Measurements from ENCODE around the gene RSPH10B2.
"Not testable (repeated sequence)": the region's sequence is repeated elsewhere in the genome, so short reads cannot be mapped to it uniquely, and the experiment has no call there.

Gene RSPH10B2

DNA sequence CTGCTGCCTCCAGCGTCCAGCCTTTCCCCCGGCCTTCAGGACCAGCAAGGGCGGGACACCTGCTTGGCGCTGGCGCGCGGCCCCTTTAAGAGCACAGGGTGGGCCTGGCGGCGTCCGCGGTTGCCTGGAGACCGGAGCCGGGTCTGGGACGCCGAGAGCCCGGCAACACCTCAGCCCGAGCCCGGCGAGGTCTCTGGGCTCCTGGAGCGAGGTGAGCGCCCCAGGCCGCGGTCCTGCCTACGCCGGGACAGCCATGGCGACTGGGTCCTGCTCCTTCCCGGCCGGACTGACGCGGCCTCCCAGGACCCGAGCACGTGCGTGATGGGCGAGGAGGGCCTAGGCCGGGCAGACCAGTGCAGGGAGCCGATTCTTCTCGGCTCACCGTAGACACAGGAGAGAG, at the start of gene RSPH10B2:
Gene RSPH10B2 (plus strand): TSS at position 140 of the 400 bp plus-strand sequence. CDS start 3,575 bp downstream, outside the sequence.
- not testable (repeated sequence) for DNase-seq

DNA sequence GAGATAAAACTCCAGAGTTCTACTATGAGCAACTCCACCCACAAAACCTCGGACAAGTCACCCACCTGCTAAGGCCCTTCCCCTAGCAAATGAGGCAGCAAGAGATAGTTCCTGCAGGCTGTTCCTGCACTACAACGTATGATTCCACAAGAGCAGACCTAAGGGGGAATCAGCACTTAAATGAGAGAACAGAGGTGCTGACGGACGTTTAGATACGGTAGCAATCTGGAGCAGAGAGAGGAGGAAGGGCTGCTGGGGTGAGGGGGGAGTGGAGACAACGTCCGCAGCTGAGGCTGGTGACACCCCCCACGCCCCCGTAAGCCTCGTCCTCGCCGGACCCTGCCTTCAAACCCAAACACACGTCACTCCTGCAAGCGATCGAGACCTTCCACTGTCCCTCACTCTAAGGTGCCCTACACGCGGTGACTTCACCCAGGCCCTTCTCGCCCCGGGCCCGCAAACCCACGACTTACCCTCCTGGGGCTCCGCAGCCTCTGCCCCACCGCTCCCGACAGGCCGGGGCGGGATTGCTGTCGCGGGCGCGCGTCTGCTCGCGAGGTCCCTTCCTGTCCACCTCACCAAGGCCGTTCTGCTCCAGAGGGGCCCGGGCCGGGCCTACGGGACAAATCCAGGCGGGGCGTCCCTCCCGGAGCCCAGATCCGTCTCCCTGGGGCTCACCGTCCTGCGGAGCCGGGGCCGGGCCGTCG, 47.8 kb upstream of the RSPH10B2 start:
- DNase-seq: peak; percentile 17

DNA sequence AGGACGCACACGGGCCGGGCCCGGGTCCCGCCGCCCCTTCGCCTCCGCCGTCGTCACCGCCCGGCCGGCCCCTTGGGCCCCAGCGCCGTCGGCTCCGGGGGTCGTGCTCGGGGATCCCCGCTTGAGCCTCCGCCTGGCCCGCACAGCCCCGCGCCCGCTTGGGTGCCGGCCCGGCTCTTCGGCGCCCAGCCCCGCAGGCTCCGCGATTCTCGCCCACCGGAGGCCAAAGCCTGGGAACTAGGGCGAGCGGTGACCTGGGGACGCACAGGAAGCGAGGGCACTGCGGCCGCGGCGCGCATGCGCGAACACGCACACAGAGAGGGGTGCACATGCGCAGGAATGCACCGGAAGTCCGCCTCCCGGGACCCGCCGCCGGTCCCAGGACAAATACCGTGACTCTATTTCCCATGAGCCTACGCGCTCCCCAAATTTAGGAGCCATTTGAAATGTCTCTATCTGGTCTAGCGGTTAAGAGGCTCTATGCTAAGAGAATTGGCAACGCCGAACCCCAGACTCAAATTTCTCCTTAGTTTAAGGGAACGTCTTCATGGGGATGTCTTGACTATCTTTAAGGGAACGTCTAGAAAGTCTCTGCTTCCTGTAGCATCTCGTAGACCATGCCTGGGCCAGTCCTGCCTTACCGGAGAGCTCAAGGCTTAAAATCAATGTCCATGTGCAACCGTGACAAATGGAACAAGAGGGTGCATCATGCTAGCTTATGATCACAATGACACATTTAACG, 47.1 kb upstream of the RSPH10B2 start, which contains the start of gene ZNF12:
Gene ZNF12 (minus strand): TSS at position 282 of the 742 bp plus-strand sequence. CDS start 1,774 bp downstream, outside the sequence.
- DNase-seq: peak; percentile 90

DNA sequence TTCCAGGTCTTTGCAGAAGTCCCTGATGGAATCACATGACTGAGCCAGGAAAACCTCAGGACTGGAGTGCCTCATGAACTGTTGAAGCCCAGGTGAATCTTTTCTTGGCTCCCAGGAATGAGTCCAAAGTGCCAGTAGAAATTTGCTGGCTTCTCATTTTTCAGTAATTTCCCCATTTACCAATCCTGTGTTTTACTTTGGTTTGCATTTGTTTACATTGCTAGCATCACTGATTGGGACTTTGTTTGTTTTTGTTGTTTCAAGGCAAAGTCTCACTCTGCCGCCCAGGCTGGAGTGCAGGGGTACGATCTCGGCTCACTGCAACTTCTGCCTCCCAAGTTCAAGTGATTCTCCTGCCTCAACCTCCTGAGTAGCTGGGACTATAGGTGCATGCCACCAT, 45.6 kb upstream of the RSPH10B2 start:
- DNase-seq: no peak

DNA sequence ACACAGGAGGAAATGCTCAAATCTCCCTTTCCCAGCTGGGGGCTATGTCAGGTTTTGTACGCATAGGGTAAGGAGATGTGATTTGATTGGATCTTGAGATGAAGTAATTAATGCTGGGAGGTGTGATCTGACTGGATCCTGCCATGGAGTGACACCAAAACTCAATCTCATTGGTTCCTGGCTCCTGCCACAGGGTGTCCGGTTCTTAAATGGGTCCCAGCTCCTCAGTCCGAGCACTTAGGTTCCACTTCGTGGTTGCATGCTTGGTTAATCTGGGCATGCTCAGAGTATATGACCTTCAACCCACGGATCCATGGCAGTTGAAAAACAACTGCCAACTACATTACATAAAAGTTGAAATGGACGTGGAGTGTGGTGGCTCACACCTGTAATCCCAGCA, 44.1 kb upstream of the RSPH10B2 start:
- no peak for DNase-seq

DNA sequence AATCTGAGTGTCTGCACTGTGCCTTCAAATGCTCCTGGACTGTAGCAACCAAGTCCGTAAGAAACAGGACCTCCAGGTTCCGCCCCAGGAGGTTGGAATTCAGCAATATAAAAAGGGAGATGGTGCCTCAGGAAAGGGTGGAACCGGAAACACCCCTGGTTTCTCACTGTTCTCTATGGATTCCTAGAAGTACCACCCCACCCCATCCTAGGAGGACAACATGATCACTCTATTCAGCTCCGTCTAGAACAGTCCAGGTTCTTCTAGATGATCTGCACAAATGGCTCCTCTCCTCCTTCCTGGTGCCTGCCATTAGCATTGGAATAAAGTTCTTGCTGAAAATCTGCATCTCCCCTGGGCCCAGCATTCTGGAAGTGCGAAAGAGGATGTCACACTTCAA, 39.5 kb upstream of the RSPH10B2 start:
- DNase-seq: no peak

DNA sequence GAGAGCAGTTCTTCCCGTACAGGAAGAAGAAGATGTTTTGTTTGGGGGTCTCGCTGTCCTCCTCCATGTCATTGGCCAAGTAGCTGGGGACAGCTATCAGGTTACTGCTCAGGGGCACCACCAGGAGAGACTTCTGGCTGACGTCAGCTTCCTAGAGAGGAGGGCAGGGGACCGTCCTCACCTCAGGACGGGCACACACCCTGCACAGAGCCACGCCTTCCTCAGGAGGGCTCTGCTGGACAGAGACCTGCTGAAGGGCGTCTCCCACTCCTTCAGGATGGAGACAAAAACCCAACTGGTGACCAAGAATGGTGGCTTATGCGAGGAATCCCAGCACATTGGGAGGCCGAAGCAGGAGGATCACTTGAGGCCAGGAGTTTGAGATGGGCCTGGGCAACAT, 38.0 kb upstream of the RSPH10B2 start:
- not testable (repeated sequence) for DNase-seq

DNA sequence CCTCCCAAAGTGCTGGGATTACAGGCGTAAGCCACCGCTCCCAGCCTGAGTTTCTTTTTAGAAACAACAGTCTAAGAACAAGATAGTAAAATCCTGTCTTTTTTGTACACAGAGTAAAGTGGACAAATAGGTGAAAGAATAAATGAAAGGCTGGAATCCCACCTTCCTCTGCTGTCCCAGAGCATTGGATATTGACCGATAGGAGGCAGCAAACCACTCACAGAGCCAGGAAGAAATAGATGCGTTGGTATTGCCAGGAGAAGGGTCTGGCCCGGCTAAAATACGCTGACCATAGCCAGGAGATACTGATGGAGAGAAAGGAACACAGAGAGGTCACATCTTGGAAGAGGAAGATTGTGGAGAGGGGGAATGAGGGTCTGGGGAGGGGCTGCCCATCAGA, 35.8 kb upstream of the RSPH10B2 start:
- DNase-seq: no peak

DNA sequence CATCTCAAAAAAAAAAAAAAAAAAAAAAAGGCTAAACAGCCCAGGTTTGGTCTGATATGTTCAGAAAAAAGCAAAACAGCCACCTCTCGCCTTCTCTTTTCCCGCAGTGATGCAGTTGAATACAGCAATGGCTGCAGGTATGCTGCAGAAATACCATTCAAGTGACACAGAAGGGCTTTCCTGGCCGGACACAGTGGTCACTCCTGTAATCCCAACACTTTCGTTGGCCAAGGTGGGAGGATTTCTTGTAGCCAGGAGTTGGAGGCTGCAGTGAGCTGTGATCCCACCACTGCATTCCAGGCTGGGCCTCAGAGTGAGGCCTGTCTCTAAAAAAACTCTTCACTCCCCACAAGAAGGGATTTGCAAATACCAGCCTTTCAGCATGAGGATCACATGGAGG, 29.6 kb upstream of the RSPH10B2 start:
- not testable (repeated sequence) for DNase-seq

DNA sequence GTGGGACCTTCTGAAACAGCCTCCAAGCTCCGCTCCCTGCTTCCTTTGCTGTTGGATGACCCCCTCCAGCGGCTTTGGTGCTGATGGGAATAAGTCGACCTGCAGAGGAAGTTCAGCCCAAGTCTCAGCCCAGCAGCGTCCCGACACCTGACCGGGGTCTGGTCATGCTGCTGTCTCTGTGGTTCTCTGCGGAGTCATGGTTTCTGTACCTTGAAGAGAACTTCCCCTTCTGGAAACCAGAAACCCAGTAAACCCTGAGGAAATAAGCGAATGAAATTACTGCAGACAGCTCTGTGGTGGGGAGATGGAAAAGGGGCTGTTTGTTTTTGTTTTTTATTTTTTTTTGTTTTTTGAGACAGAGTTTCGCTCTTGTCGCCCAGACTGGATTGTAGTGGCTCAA, 28.9 kb upstream of the RSPH10B2 start:
- DNase-seq: no peak

DNA sequence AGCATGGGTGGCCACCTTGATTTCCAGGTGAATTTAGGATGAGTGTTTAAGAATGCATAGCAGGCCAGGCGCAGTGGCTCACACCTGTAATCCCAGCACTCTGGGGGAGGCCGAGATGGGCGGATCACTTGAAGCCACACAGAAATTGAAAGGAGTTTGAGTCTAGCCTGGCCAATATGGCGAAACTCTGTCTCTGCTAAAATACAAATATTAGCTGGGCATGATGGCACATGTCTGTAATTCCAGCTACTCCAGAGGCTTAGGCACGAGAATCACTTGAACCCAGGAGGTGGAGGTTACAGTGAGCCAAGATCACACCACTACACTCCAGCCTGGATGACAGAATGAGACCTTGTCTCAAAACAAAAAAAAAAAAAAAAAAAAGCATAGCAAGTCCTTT, 27.6 kb upstream of the RSPH10B2 start:
- not testable (repeated sequence) for DNase-seq

DNA sequence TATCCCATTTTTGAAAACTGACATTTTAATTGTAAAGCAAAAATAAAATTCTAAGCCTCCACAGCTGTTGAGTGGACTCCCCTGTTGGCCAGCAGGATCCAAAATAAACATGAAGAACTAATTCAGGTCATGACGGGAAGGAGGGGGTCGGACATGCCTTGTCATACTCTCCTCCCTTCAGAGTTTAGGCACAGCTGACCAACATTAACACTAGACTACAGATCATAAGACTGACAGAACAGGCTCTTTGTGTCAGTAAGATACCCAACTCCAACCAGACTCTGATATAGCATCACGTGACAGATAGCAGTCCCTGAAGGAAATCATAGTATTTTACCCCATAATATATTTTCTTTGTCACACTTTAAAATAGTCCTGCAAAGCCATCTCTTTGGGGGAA, 26.2 kb upstream of the RSPH10B2 start:
- DNase-seq: no peak

DNA sequence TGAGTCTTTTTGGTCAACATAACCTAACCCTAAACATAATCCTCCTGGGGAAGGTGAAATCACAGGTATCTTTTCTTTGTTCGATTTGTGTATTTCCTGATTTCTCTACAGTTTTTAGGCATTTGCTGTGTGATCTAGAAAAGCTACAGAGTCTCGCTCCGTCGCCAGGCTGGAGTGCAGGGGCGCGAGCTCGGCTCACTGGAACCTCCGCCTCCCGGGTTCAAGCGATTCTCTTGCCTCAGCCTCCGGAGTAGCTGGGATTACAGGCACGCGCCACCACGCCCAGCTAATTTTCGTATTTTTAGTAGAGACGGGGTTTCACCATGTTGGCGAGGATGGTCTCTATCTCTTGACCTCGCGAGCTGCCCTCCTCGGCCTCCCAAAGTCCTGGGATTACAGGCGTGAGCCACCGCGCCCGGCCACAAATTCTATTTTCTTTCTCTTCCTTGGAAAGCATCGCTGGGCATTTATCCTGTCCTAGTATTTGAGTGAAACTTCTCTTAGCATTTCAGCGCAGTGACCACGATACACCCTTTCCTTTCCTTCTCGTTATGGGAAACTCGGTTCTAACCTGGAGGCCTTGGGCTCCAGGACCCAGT, 24.9 kb upstream of the RSPH10B2 start:
- not testable (repeated sequence) for DNase-seq

DNA sequence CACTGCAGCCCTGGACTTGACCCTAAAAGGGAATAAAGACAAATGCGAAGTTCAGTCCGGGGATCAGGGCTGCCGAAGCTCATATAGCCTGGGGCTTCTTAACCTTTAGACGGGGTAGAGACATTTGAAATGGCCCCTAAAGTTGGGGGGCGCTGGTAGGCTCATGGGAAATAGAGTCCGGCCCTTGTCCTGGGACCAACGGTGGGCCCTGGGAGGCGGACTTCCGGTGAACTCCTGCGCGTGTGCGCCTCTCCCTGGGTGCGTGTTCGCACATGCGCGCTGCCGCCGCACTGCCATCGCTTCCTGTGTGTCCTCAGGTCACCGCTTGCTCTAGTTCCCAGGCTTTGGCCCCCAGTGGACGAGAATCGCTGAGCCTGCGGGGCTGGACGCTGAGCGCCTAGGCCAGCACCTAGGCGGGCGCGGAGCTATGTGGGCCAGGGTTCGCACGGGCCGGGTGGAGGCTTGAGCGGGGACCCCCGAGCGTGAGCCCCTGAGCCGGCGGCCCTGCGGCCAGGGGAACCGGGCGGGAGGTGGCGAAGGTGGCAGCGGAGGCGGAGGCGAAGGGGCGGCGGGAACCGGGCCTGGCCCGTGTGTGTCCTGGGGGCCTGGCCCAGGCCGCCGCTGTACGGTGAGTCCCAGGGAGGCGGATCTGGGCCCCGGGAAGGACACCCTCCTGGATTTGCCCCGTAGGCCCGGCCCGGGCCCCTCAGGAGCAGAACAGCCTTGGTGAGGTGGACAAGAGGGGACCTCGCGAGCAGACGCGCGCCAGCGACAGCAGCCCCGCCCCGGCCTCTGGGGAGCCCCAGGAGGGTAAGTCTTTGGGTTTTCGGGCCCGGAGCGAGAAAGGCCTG, 24.2 kb upstream of the RSPH10B2 start:
- peak; percentile 66 for DNase-seq

DNA sequence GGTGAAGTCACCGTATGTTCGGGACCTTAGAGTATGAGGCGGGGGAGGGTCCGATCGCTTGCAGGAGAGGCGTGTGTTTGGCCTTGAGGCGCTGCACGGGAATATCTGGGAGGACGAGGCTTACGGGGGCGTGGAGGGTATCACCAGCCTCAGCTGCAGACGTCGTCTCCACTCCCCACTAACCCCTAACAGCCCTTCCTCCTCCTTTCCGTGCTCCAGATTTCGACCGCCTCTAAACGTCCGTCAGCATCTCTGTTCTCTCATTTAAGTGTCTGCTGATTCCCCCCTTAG, 23.6 kb upstream of the RSPH10B2 start:
- no peak for DNase-seq

DNA sequence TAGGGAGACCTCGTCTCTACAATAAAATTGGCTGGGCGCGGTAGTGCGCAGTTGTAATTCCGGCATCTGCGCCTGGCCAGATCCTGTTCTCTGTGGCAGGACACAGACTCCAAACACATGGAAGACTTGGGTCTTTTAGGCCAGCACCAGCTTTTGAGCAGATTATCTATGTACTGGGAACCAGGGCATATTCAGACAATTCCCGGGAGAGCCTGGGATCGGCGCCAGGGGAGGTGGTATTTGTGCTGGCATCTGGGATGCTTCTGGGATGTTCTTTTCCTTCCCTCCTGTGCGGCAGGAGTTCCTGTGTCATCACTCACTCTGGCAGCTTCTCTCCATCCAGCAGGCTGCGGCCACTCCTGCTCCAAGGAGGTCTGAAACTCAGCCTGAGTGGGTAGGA, 15.5 kb upstream of the RSPH10B2 start:
- not testable (repeated sequence) for DNase-seq

DNA sequence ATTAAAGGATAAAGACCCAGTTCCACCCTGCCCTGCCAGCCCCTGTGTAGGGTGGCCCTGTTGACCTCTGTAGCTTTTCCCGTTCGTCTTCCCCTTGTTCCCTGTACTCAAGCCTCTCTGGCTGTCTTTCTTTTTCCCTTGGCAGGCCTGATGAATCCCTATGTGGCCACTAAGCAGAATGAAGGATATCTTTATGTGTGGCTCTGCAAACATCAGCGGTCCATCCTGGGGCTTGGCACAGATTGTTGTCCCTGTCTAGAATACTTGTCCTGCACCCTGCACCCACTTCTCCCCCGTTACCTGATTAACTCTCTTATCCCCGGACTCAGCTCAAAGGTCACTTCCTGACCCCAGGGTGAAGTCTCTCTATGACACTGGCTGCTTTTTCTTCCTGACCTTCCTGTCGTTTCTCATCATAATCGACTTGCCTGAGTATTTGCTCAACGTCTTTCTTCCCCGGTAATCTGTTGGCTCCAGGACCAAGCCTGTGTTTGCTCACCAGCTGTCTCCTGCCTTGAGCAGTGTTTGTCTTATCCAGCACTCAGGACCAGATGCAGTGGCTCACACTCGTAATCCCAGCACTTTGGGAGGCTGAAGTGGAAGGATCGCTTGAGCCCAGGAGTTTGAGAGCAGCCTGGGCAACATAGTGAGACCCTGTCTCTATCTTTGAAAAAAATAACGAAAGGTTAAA, 9.3 kb upstream of the RSPH10B2 start:
- not testable (repeated sequence) for DNase-seq

DNA sequence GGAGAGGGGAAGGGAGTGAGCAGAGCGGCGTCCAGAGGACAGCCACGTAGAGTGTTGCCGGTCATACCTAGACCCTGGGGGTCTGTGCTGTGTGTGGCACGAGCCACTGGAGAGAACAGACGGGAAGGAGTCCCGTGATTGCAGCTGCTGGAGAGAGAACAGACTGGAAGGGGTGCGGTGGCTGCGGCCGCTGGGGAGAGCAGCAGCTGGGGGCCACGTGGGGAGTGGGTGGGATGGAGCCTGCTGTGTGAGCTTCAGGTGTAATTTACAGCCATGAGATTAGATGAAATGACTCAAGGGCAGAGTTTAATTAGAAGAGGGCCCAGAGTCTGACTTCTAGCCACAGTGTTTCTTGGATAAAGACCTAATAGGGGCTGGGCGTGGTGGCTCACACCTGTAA, 4.6 kb upstream of the RSPH10B2 start:
- DNase-seq: not testable (repeated sequence)

DNA sequence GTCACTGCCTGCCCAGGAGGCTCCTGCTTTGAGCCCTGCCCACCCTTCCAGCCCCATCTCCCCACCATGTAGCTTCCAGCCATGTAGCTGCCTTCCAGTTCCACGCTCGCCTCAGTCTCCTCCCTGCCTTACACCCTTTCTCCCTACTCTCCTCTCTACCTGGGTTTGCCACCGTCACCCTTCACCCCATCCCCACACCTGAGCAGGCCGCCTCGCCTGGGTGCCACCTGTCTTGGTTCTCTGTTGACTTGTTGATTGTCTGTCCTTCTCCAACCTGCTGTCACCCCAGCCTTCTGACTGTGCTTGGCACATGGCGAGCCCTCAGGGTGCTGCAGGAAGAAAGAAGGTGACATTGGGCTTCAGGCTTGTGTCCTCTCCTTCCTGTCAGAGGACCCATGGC, 3.7 kb upstream of the RSPH10B2 start:
- DNase-seq: not testable (repeated sequence)

DNA sequence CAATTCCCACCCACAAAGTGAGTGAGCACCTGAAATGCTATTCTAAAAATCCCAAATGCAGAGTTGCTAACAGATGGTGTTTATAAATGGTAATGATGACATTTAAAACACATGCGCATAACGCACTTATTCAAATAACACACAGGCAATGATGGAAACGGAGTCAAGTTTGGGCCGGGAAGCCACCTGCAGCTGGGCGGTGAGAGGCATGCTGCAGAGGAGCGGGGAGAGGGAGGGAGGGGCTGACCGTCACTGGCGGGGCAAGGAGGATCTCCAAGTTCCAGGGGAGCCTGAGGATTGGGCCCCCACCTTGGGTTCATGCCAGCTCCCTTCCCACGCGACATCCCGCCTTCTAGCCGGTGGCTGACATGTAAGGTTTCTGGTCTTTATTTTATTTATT, 7.3 kb downstream of the RSPH10B2 start:
- not testable (repeated sequence) for DNase-seq

DNA sequence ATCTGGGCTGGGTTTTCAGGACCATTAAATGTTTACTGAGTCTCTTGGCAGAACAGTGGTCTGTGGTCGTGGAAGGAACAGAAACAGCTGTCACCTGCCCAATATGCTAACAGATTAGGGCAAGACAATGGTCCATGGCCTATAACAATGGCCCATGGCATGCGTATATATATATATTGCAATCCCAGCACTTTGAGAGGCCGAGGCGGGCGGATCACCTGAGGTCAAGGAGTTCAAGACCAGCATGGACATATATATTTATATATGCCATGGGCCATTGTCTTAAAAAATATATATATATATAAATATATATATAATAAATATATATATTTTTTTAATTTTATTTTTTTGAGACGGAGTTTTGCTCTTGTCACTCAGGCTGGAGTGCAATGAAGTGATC, 27.7 kb downstream of the RSPH10B2 start:
- not testable (repeated sequence) for DNase-seq

DNA sequence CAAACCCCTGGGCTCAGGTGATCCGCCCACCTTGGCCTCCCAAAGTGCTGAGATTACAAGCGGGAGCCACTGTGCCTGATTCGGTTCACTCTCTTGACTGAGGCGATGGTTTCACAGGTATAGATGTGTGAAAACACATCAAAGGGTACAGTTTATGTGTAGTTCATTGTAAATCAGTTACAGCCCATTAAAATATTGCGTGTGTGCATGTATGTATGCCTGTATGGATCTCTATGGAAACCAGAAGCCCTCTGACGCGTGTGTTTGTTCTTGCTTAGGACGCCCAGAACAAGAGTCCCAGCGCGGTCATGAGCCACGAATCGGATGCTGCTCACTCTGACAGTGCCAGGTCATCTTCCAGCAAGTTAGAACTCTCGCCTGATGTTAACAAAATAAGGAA, 35.5 kb downstream of the RSPH10B2 start:
- DNase-seq: not testable (repeated sequence)
